PC-9 (cell line): ENCODE data around the gene CBLB. TPM values are rescaled to one million over a fixed set of nuclear protein-coding genes. Genes with fewer than 3 reads are reported as not detected.

Source experiments
- BruUV-seq: library from RNA; stranded (reverse); fragments of 400-500 nt; replicated peaks from 2 replicates; lab custom pipeline; 2021; lab: Mats Ljungman, UMichigan
- CTCF ChIA-PET: fragments of 300-600 bp; sonication (Branson Sonifier 250); formaldehyde crosslinking; loops from one replicate; lab custom pipeline; 2022; ENCODE audit warnings: antibody characterized with exemption; lab: Charles Lee
- POLR2A ChIA-PET: fragments of 300-600 bp; sonication (Branson Sonifier 250); formaldehyde crosslinking; loops from one replicate; lab custom pipeline; 2022; ENCODE audit warnings: antibody characterized with exemption; ENCODE audit not compliant: unreplicated experiment; lab: Charles Lee
- DNase-seq, 2 experiments: peaks; one replicate each; pipeline versions ENCODE4 v3.0.0 to v3.0.0-alpha.2; 2015 to 2022; ENCODE audit warnings: mixed read lengths in 1 of 2
- H2AFZ ChIP-seq: fragments of 200-600 bp; sonication (generic); 2 replicates; pipeline ENCODE4 v1.8.1; 2017; ENCODE audit warnings: antibody characterized with exemption
- H3F3A ChIP-seq: fragments of 200-600 bp; sonication (generic); 2 replicates; pipeline ENCODE4 v1.8.1; 2017; ENCODE audit warnings: antibody characterized with exemption, mild to moderate bottlenecking, low read depth; ENCODE audit not compliant: insufficient read depth
- H3K27ac ChIP-seq: fragments of 200-600 bp; sonication (generic); 2 replicates; pipeline ENCODE4 v1.6.1; 2016; ENCODE audit warnings: mixed run types
- H3K27me3 ChIP-seq: fragments of 200-600 bp; sonication (generic); 2 replicates; pipeline ENCODE4 v1.6.1; 2016; ENCODE audit warnings: low read depth, mixed run types; ENCODE audit not compliant: insufficient read depth
- H3K36me3 ChIP-seq: fragments of 200-600 bp; sonication (generic); 2 replicates; pipeline ENCODE4 v1.6.1; 2016; ENCODE audit warnings: low read depth, mixed run types
- H3K4me1 ChIP-seq: fragments of 200-600 bp; sonication (generic); replicated peaks from 2 replicates; pipeline ENCODE4 v1.6.1; 2016; ENCODE audit warnings: mixed run types; ENCODE audit not compliant: insufficient read depth
- H3K4me2 ChIP-seq: fragments of 200-600 bp; sonication (generic); 2 replicates; pipeline ENCODE4 v1.6.1; 2017; ENCODE audit warnings: mixed run types
- H3K4me3 ChIP-seq: fragments of 200-600 bp; sonication (generic); 2 replicates; pipeline ENCODE4 v1.6.1; 2016; ENCODE audit warnings: mixed run types
- H3K79me2 ChIP-seq: fragments of 200-600 bp; sonication (generic); 2 replicates; pipeline ENCODE4 v1.6.1; 2017; ENCODE audit warnings: low read depth, mixed run types
- H3K9me2 ChIP-seq: fragments of 200-600 bp; sonication (generic); 2 replicates; pipeline ENCODE4 v1.8.1; 2017; ENCODE audit warnings: mild to moderate bottlenecking; ENCODE audit not compliant: insufficient read depth
- H3K9me3 ChIP-seq: fragments of 200-600 bp; sonication (generic); 2 replicates; pipeline ENCODE4 v1.8.1; 2016; ENCODE audit warnings: low read depth; ENCODE audit not compliant: insufficient read depth
- H4K20me1 ChIP-seq: fragments of 200-600 bp; sonication (generic); 2 replicates; pipeline ENCODE4 v1.8.1; 2017; ENCODE audit not compliant: insufficient read depth
- CTCF ChIP-seq: fragments of 200-600 bp; sonication (generic); conservative IDR thresholded peaks from 2 replicates; pipeline ENCODE4 v1.6.1; 2017; ENCODE audit warnings: mixed run types, antibody characterized with exemption, mild to moderate bottlenecking, moderate library complexity
- EZH2 ChIP-seq: fragments of 200-600 bp; sonication (generic); IDR thresholded peaks from 2 replicates; pipeline ENCODE4 v1.8.0; 2017; ENCODE audit warnings: antibody characterized with exemption, low read depth
- intact Hi-C: fragments of 100-400 bp; cut with micrococcal nuclease; formaldehyde crosslinking; loops from one replicate; pipeline ENCODE4 v1.10.0; 2022; ENCODE audit not compliant: unreplicated experiment
- total RNA-seq: library from RNA; stranded (reverse); gene quantifications from 2 replicates; pipeline ENCODE4 v1.2.3, GENCODE V29; 2021

The CBLB gene
- total RNA-seq, 1 experiment from 2014 or later, result 44.0 TPM

- Histone ChIP-seq H3F3A (peaks cover 8% of the 10 kb centered on the region; the same call in 1 of the 2 replicates), H2AFZ (no peak overlapping the region), H3K36me3 (0 out of 2 replicates have a peak, but pooled peaks cover 5% of the 10 kb centered on the region), H3K9me2 (no peaks in the 10 kb centered on the region), H3K27ac (0 out of 2 replicates have a peak overlapping the region, but pooled peaks have one; percentile 9), H4K20me1 (no peaks in the 10 kb centered on the region), H3K4me1 (peaks cover 16% of the 10 kb centered on the region), H3K4me2 (peak overlapping the region; percentile 20), H3K4me3 (no peak overlapping the region), H3K79me2 (no peaks in the 10 kb centered on the region), H3K27me3 (no peaks in the 10 kb centered on the region), H3K9me3 (no peaks in the 10 kb centered on the region; the same call in 1 of the 2 replicates)
- ChIA-PET POLR2A (interaction anchor here (0.5 kb wide), 2 partner anchors 14 to 19 kb away, joined by 5 to 7 read pairs; no protein-coding TSS in a partner anchor), CTCF (no interaction called here)
- TF ChIP-seq CTCF (no peak), EZH2 (no peak)
- DNase-seq, result peak; percentile 11 to 82
- intact Hi-C loops, result no loop called here
- no TSS peak for BruUV-seq
Observed at GRCh38 chr3:105823149-105823867, 45.5 kb downstream of the CBLB start.

- H3K4me2 ChIP-seq, result no peak overlapping the region
- POLR2A ChIA-PET, result interaction anchor here (0.5 kb wide), 1 partner anchor 146 kb away, joined by 21 read pairs; no protein-coding TSS in a partner anchor
- BruUV-seq, result no TSS peak
- TF ChIP-seq EZH2 (no peak), CTCF (no peak)
- H3K36me3 ChIP-seq, result 0 out of 2 replicates have a peak, but pooled peaks cover 5% of the 10 kb centered on the region
- no peak for DNase-seq
- H3F3A ChIP-seq, result peaks cover 8% of the 10 kb centered on the region; the same call in 1 of the 2 replicates
- H3K27me3 ChIP-seq, result no peaks in the 10 kb centered on the region
- H2AFZ ChIP-seq, result no peak overlapping the region
- H4K20me1 ChIP-seq, result no peaks in the 10 kb centered on the region
- H3K4me3 ChIP-seq, result no peak overlapping the region
- CTCF ChIA-PET, result no interaction called here
- H3K79me2 ChIP-seq, result no peaks in the 10 kb centered on the region
- H3K9me3 ChIP-seq, result no peaks in the 10 kb centered on the region; the same call in 1 of the 2 replicates
- H3K27ac ChIP-seq, result no peak overlapping the region
- intact Hi-C loops, result no loop called here
- H3K4me1 ChIP-seq, result peaks cover 16% of the 10 kb centered on the region
- no peaks in the 10 kb centered on the region for H3K9me2 ChIP-seq
Observed at GRCh38 chr3:105822171-105823123, 46.4 kb downstream of the CBLB start.

GRCh38 chr3:105821433-105821832 is 47.4 kb downstream of the CBLB start:
- CTCF ChIA-PET, result no interaction called here
- H3K79me2 ChIP-seq, result no peaks in the 10 kb centered on the region
- no TSS peak for BruUV-seq
- no peak overlapping the region for H3K4me3 ChIP-seq
- no peak overlapping the region for H3K4me2 ChIP-seq
- no peak overlapping the region for H2AFZ ChIP-seq
- H3K4me1 ChIP-seq, result peaks cover 16% of the 10 kb centered on the region
- TF ChIP-seq EZH2 (no peak), CTCF (no peak)
- H3K27me3 ChIP-seq, result no peaks in the 10 kb centered on the region
- POLR2A ChIA-PET, result no interaction called here
- no peak overlapping the region for H3K27ac ChIP-seq
- H3K36me3 ChIP-seq, result 0 out of 2 replicates have a peak, but pooled peaks cover 5% of the 10 kb centered on the region
- H3F3A ChIP-seq, result peaks cover 8% of the 10 kb centered on the region; the same call in 1 of the 2 replicates
- H3K9me3 ChIP-seq, result no peaks in the 10 kb centered on the region; the same call in 1 of the 2 replicates
- H4K20me1 ChIP-seq, result no peaks in the 10 kb centered on the region
- intact Hi-C loops, result no loop called here
- DNase-seq, result no peak
- no peaks in the 10 kb centered on the region for H3K9me2 ChIP-seq
